Measurements from ENCODE around the gene KLHL22. TPM values are rescaled to one million over a fixed set of nuclear protein-coding genes. Genes with fewer than 3 reads are reported as not detected.

The KLHL22 gene
- total and polyA plus RNA-seq, 2 of the 13 experiments (the other 11 are each of a cell fraction or from before 2014, with no cell fraction given) = 10.9 to 14.8 TPM

DNA sequence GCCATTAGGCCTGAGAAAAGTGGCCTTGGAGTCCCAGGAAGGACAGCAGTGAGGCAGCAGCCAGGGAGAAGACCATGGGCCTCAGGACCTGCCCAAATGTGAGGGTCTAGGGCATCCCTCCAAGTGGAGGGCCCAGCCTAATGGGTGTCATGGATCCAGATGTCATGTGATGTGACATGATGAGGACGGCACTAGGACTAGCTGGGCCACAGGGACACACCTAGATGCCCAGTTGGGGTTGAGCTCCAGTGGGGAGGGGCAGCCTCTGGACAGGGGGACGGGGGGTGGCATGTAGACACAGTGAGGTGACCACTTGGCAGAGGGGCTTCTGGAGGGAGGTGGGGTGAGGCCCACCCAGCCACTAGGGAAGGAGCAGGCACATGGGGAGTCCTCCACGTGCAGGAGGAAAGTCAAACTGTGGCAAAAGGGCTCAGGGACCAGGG, 63.3 kb downstream of the KLHL22 start:
- no peak for FAIRE-seq
- no peak for DNase-seq (ENCODE audit: low spot score)
- H3K4me3 ChIP-seq (replicated peaks in 1 of 3; ENCODE audit: insufficient read depth in 1 of 3, low read depth in 2 of 3, low read length in 3 of 3) = no peak overlapping the region
- in situ Hi-C loops (cut with HindIII; ENCODE audit: extremely low pct_ligation_motif_present, low pct_unique_long_range_greater_than_20kb) (no loop called here), intact Hi-C loops (cut with micrococcal nuclease; ENCODE audit: unreplicated experiment) (no loop called here)
- no TSS peak for BruUV-seq (replicated peaks)
- no peak overlapping the region for H3K27ac ChIP-seq (ENCODE audit: extremely low read length, insufficient read depth, low read length)
- no peak for ATAC-seq
- POLR2A ChIA-PET = interaction anchor here (1.9 kb wide), 1 partner anchor 14 kb away, joined by 4 read pairs; no protein-coding TSS in a partner anchor
- peaks cover 9 to 11% of the 10 kb centered on the region in 2 experiments; a peak in 4 of 5 replicates for H3K36me3 ChIP-seq (replicated peaks in 1 of 2; ENCODE audit: control insufficient read depth in 1 of 2, insufficient read depth in 2 of 2, low read length in 2 of 2)
- peaks cover 29% of the 10 kb centered on the region for H3K4me1 ChIP-seq (ENCODE audit: insufficient read depth, low read length)
- no peak overlapping the region for H3K9ac ChIP-seq (ENCODE audit: insufficient read depth, low read depth, low read length)
- no peaks in the 10 kb centered on the region for H3K27me3 ChIP-seq (ENCODE audit: control insufficient read depth in 1 of 2, insufficient read depth in 2 of 2, low read length in 2 of 2)
- H3K9me3 ChIP-seq (ENCODE audit: low read length) = no peaks in the 10 kb centered on the region
- no peak overlapping the region for H3K4me2 ChIP-seq (ENCODE audit: low read depth, low read length)
- TF ChIP-seq ZNF850 (CRISPR knock-in tag; conservative IDR thresholded peaks at IDR 0.05) (no peak), MTF2 (CRISPR knock-in tag; IDR thresholded peaks at IDR 0.05; ENCODE audit: borderline replicate concordance) (no peak), NFKB2 (CRISPR knock-in tag; IDR thresholded peaks at IDR 0.05; ENCODE audit: borderline replicate concordance) (no peak), RCOR2 (CRISPR knock-in tag; IDR thresholded peaks at IDR 0.05) (no peak), ZNF567 (CRISPR knock-in tag; IDR thresholded peaks at IDR 0.05; ENCODE audit: borderline replicate concordance) (no peak), ZNF572 (CRISPR knock-in tag; IDR thresholded peaks at IDR 0.05) (no peak), ZNF792 (CRISPR knock-in tag; IDR thresholded peaks at IDR 0.05) (no peak), HMG20B (CRISPR knock-in tag; conservative IDR thresholded peaks at IDR 0.05) (no peak), TBL1XR1 (IDR thresholded peaks at IDR 0.05; ENCODE audit: borderline replicate concordance, low read length, partially characterized antibody) (no peak), ATF7 (IDR thresholded peaks at IDR 0.05) (no peak), ATF7 (CRISPR knock-in tag; IDR thresholded peaks at IDR 0.05) (no peak), TP53 (CRISPR knock-in tag; conservative IDR thresholded peaks at IDR 0.05) (no peak)
- TF ChIP-seq, protein P1, sequence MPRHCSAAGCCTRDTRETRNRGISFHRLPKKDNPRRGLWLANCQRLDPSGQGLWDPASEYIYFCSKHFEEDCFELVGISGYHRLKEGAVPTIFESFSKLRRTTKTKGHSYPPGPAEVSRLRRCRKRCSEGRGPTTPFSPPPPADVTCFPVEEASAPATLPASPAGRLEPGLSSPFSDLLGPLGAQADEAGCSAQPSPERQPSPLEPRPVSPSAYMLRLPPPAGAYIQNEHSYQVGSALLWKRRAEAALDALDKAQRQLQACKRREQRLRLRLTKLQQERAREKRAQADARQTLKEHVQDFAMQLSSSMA (CRISPR knock-in tag; IDR thresholded peaks at IDR 0.05) = no peak
- TF ChIP-seq, protein P2, sequence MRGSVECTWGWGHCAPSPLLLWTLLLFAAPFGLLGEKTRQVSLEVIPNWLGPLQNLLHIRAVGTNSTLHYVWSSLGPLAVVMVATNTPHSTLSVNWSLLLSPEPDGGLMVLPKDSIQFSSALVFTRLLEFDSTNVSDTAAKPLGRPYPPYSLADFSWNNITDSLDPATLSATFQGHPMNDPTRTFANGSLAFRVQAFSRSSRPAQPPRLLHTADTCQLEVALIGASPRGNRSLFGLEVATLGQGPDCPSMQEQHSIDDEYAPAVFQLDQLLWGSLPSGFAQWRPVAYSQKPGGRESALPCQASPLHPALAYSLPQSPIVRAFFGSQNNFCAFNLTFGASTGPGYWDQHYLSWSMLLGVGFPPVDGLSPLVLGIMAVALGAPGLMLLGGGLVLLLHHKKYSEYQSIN (CRISPR knock-in tag; IDR thresholded peaks at IDR 0.05; ENCODE audit: borderline replicate concordance) = no peak
- H2AFZ ChIP-seq (ENCODE audit: low read length) = no peak overlapping the region
- H3K79me2 ChIP-seq (ENCODE audit: insufficient read depth, low read length) = peaks cover 20% of the 10 kb centered on the region
- WGBS (ENCODE audit: low lambda C conversion rate) = 88% methylated on average over 3 of the region's 3 CpGs
- peaks cover 15% of the 10 kb centered on the region for H4K20me1 ChIP-seq (ENCODE audit: insufficient read depth, low read length)
- CTCF ChIA-PET (ENCODE audit: low intra/inter-chr PET ratio, low total read pairs) = no interaction called here

Measured in HepG2 (cell line).